Thymus (tissue), 11 donors: ENCODE measurements around the gene GBA2. TPM values are rescaled to one million over a fixed set of nuclear protein-coding genes. Genes with fewer than 3 reads are reported as not detected.

Source experiments
- DNase-seq, 9 donors: peaks; one replicate each; pipeline ENCODE4 v3.0.0-alpha.2; 2013; ENCODE audit warnings: low spot score in 9 of 9, low read depth in 6 of 9, missing footprints in 1 of 9
- H3K27ac ChIP-seq, 2 donors: one replicate each; pipeline ENCODE4 v1.5.1; 2013; ENCODE audit warnings: control low read depth in 1 of 2, low read depth in 1 of 2, low read length in 1 of 2, mild to moderate bottlenecking in 1 of 2, moderate library complexity in 1 of 2
- H3K27me3 ChIP-seq, 2 donors: one replicate each; pipeline ENCODE4 v1.5.1; 2013; ENCODE audit warnings: low read length in 1 of 2; ENCODE audit not compliant: control insufficient read depth in 2 of 2, insufficient read depth in 1 of 2
- H3K36me3 ChIP-seq, 2 donors: one replicate each; pipeline ENCODE4 v1.5.1; 2013; ENCODE audit warnings: low read length in 1 of 2, mild to moderate bottlenecking in 1 of 2, moderate library complexity in 1 of 2; ENCODE audit not compliant: control insufficient read depth in 2 of 2, insufficient read depth in 2 of 2
- H3K4me1 ChIP-seq, 2 donors: one replicate each; pipeline ENCODE4 v1.5.1; 2013; ENCODE audit warnings: low read length in 2 of 2; ENCODE audit not compliant: control insufficient read depth in 2 of 2, insufficient read depth in 2 of 2
- H3K4me3 ChIP-seq, 2 donors: one replicate each; pipeline ENCODE4 v1.5.1; 2013; ENCODE audit warnings: low read length in 2 of 2, control low read depth in 1 of 2, mild to moderate bottlenecking in 1 of 2
- H3K9me3 ChIP-seq, 2 donors: one replicate each; pipeline ENCODE4 v1.5.1; 2013; ENCODE audit warnings: low read length in 1 of 2, mild to moderate bottlenecking in 1 of 2; ENCODE audit not compliant: control insufficient read depth in 2 of 2, insufficient read depth in 1 of 2
- WGBS: extraction: QIAGEN DNeasy Blood & Tissue Kit; methylation state at CpG from one replicate; pipeline ENCODE4 v1.1.7; 2013; 5-methylcytosine and 5-hydroxymethylcytosine counted together
- polyA plus RNA-seq: library from polyadenylated mRNA; stranded (reverse); fragments of 200-250 nt; gene quantifications from one replicate; pipeline ENCODE4 v1.2.3, GENCODE V29; 2013
- total RNA-seq: library from RNA; stranded (reverse); fragments of 120-200 nt; gene quantifications from one replicate; pipeline ENCODE4 v1.2.4, GENCODE V29; 2013
- donor health status: healthy.

GBA2 gene
- total and polyA plus RNA-seq, 2 donors, result 21.7 to 36.9 TPM

DNA sequence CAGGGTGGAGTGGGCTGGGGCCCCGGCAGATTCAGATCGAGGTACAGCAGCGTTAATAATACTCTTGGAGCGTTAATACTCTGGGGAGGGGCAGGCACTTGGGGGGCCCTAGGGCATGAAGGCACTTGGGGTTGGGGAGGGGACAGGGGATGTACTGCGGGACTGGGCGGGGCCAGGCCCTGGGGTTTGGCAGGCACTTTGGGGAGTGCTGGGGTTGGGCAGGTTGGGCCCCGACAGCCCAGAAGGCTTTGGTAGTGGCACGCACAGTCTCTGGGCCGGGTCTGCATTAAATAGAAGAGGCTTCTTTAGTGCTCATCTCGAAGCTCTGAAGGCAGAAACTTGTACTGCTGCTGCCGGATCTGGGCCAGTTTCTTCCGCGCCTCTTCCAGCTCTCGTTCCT, 51.5 kb downstream of the GBA2 start:
- H3K4me3 ChIP-seq, result no peak overlapping the region
- no peak overlapping the region for H3K27ac ChIP-seq
- peaks cover 58 to 69% of the 10 kb centered on the region in 2 donors for H3K36me3 ChIP-seq
- no peaks in the 10 kb centered on the region for H3K4me1 ChIP-seq
- no peaks in the 10 kb centered on the region for H3K9me3 ChIP-seq
- WGBS, result 98% methylated on average over 14 of the region's 14 CpGs
- no peaks in the 10 kb centered on the region for H3K27me3 ChIP-seq
- DNase-seq, result no peak

DNA sequence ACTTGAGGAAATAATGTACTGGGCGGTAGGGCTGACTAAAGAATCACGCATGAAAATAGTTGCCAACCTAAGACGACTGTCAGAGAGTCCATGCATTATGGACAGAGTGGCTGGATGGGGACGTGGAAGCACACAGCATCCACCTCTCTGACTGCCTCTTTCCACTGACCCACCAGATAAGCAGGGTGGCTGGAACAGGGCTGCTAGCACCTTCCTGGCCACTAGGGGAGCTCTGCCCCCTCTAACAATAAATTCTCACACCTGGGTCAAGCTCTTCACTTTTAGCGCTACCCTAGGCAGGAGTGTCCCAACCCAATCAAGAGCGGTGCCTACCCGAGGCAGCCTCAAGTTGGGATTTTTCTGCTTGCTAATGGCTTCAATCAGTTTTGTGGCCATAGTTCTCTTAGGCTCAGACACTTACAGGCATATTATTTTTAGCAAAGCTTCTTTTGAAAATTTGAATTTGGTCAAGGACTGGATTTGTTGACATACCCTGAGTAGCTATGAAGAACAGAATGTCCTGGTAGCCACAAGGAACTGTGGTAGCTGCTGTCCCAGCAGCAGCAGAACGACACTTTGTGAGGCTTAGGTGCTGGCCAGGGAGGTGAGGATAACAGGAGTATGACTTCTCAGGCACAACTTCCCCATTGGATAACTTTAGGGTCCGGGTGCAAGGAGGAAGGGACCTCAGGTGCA, 52.4 kb downstream of the GBA2 start:
- H3K4me1 ChIP-seq, result no peaks in the 10 kb centered on the region
- H3K27ac ChIP-seq, result peak overlapping the region in 1 of 2 donors; percentile 21
- H3K9me3 ChIP-seq, result no peaks in the 10 kb centered on the region
- 61% methylated on average over 9 of the region's 9 CpGs for WGBS
- H3K36me3 ChIP-seq, result peaks cover 52 to 62% of the 10 kb centered on the region in 2 donors
- H3K27me3 ChIP-seq, result no peaks in the 10 kb centered on the region
- DNase-seq, result peak in 5 of 9 donors; percentile 27 to 61 (median 48)
- H3K4me3 ChIP-seq, result no peak overlapping the region

DNA sequence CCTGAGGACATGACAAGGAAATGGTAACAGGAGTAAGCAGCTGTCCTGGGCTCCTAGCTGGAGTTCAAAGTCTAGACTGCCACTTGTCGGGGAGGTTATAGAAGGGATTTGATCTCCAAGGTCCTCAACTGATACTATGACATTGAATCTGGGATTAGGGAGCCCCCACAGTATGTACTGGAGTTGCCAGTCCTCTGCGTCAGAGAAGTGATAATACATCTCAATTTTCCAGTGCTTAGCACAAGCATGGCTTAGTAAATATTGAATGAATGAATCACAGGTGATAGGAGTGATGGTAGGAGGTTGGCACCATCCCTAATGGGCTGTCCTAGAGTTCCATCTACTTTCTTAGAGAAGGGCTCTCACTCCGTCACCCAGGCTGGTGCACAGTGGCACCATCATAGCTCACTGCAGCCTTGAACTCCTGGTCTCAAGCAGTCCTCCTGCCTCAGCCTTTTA, 53.1 kb downstream of the GBA2 start:
- WGBS, result 98% methylated on average over 3 of the region's 3 CpGs
- no peak for DNase-seq
- H3K4me1 ChIP-seq, result peaks cover 2 to 7% of the 10 kb centered on the region in 2 donors
- H3K9me3 ChIP-seq, result no peaks in the 10 kb centered on the region
- H3K36me3 ChIP-seq, result peaks cover 45 to 55% of the 10 kb centered on the region in 2 donors
- H3K4me3 ChIP-seq, result no peak overlapping the region
- H3K27me3 ChIP-seq, result peaks cover 0 to 5% of the 10 kb centered on the region in 2 donors
- H3K27ac ChIP-seq, result no peak overlapping the region

DNA sequence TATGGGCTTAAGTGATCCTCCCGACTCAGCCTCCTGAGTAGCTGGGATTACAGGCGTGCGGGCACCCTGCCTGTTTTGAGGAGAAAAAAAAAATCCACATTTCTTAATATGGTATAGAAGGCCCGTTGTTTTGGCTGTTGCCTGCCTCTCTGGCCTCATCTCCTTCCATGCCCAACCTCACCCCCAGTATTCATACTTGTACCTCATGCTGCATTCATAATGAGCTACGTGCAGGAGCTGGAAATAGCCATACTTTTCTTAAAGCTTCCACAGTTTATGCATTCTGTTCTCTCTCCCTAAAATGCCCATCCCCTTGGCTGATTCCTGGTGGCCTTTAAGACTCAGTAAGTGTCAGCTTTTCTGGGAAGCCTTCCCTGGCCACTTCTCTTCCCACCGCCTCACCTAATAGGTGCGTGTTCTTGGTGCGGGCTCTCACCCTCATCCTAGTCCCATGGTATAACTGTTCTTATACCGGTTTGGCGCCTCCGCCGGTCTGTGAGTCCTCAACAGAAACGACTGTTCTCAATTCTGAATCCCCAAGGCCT, 57.2 kb downstream of the GBA2 start:
- WGBS, result 95% methylated on average over 13 of the region's 13 CpGs
- peaks cover 0 to 29% of the 10 kb centered on the region in 2 donors for H3K27me3 ChIP-seq
- H3K4me3 ChIP-seq, result no peak overlapping the region
- H3K9me3 ChIP-seq, result no peaks in the 10 kb centered on the region
- H3K36me3 ChIP-seq, result peaks cover 7 to 13% of the 10 kb centered on the region in 2 donors
- H3K4me1 ChIP-seq, result peaks cover 2 to 44% of the 10 kb centered on the region in 2 donors
- H3K27ac ChIP-seq, result no peak overlapping the region
- no peak for DNase-seq

DNA sequence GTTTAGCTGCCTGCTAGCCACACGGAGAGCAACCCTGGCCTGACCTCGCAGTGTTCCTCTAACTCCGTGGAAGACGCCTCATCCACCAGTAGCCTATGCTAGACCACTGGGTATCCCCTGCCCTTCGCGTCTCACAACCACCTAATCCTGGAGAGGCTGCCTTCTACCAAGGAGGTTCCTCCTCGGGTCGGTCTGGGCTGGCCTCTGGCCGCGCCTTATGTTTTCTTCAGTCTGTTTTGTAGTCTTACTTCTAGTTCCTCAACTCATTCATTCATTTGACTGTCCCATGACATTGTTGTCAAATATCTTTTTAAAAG, 57.7 kb downstream of the GBA2 start:
- Histone ChIP-seq H3K9me3 (no peaks in the 10 kb centered on the region), H3K4me3 (peak overlapping the region; percentile 77 to 79), H3K4me1 (peaks cover 2 to 49% of the 10 kb centered on the region in 2 donors), H3K27ac (peak overlapping the region in 1 of 2 donors; percentile 49), H3K36me3 (peaks cover 4 to 8% of the 10 kb centered on the region in 2 donors), H3K27me3 (peaks cover 0 to 29% of the 10 kb centered on the region in 2 donors)
- WGBS, result 45% methylated on average over 10 of the region's 10 CpGs
- DNase-seq, result no peak

DNA sequence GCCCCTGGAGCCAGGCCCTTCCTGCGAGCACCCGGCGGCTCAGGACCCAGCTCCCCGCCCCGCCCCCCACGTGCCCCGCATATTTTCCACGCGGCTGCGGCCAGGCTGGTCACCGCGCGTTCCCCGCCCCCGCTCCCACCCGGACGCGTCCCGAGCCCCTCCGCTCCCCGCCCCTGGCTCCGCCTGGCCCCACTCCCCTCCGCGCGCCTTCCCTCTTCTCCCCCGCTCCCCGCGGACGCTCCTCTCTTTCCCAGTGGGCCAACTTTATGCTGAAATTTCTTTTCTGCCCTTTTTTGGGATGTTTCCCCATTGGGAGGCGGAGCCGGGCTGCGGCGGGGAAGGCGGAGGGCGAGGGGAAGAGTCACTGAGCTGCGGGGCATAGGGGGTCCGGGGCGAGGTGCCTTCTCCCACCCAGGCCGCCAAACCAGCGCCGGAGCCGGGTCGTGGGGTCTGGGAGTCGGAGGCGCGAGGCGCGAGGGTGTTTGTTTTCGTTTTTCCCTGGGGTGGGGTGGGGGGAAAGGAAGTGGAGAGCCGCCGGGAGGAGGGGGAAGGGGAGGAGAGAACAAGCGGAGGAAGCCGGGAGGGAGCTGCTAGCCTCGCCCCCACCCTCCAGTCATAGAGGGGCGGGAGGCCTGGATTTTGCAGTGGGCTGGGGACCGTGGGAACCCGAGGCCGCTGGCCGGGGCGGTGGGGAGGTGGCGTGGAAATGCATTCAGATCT, 58.3 kb downstream of the GBA2 start:
- H3K4me1 ChIP-seq, result peaks cover 2 to 52% of the 10 kb centered on the region in 2 donors

DNA sequence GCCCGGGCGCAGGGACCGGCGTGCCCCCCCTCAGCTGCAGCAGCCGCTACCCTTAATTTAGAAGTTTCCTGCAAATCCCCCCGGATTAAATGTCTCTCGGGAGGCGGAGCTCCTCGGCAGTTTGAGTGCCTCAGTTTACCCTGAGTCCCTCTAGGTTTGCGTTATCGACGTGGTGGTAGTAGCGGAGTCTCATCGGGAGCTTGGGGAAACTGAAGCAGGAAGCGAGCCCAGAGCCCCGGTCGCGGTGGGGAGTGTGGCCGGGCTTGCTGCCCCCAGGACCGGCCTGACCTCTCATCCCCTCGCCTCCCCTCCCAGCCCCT, 58.8 kb downstream of the GBA2 start:
- Histone ChIP-seq H3K4me3 (peak overlapping the region; percentile 40 to 79), H3K27ac (no peak overlapping the region), H3K9me3 (no peaks in the 10 kb centered on the region), H3K4me1 (peaks cover 2 to 52% of the 10 kb centered on the region in 2 donors), H3K36me3 (no peaks in the 10 kb centered on the region), H3K27me3 (peaks cover 0 to 29% of the 10 kb centered on the region in 2 donors)
- 3% methylated on average over 21 of the region's 21 CpGs for WGBS
- peak in 1 of 9 donors; percentile 16 for DNase-seq

More for the DNA sequence above, 58.3 kb downstream of the GBA2 start:
- Histone ChIP-seq H3K27me3 (peaks cover 0 to 29% of the 10 kb centered on the region in 2 donors), H3K4me3 (peak overlapping the region; percentile 77 to 79), H3K9me3 (no peaks in the 10 kb centered on the region), H3K27ac (peak overlapping the region; percentile 58 to 82), H3K36me3 (peaks cover 0 to 3% of the 10 kb centered on the region in 2 donors)
- WGBS, result 2% methylated on average over 61 of the region's 61 CpGs
- peak in 4 of 9 donors; percentile 31 to 64 (median 38) for DNase-seq

DNA sequence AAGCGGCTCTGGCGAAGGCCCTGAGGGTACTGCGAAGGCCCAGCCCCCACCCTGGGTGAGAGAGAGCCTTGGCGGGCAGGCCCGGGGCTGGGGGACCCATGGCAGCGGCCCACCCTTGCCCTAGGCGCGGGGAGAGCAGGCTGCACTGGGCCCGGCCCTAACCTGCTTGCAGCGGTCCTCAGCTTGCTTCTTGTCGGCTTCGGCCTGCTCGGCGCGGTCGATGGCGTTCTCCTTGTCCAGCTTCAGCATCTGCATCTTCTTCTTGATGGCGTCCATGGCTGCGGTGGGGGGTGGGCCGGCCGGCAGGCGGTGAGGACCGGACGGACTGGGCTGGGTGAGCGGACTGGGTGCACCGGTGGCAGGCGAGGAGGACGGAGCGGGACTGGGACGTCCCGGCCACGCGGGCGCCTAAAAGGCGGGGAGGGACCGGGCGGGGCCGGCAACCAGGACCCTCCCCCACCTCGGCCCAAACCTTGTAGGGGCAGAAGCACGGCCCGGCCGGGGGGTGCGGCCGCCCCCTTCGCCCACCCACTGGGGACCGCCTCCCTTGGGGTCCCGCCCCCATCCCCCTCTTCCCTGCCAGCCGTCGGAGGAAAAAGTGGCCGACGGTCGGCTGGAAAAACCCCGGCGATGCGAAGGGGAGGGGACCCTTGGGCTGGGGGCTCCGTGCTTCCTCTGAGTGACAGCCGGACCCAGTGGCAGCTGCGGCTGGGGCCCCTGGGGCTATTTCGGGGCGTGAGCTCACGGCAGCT, 59.3 kb downstream of the GBA2 start, which contains the start of gene TPM2:
Gene TPM2 (minus strand): TSS at position 384 of the 752 bp plus-strand sequence. CDS start 108 bp downstream, at position 276.
- Histone ChIP-seq H3K9me3 (no peaks in the 10 kb centered on the region), H3K27ac (peak within 1 kb of the TSS; percentile 58 to 82), H3K27me3 (peaks cover 0 to 29% of the 10 kb centered on the region in 2 donors), H3K36me3 (peaks cover 0 to 2% of the 10 kb centered on the region in 2 donors), H3K4me1 (peaks cover 2 to 52% of the 10 kb centered on the region in 2 donors), H3K4me3 (peak within 1 kb of the TSS; percentile 77 to 79)
- DNase-seq, result peak in 1 of 9 donors; percentile 4
- 53% methylated on average over 61 of the region's 61 CpGs for WGBS
